Neural cell (in vitro differentiated cells): ENCODE data around the gene MACF1. TPM values are rescaled to one million over a fixed set of nuclear protein-coding genes. Genes with fewer than 3 reads are reported as not detected.

Experiments
- H2AFZ ChIP-seq: fragments of 200-600, 300-800 bp; sonication (generic), shearing (Covaris generic); 2 replicates; pipeline ENCODE4 v1.6.0; 2014; ENCODE audit warnings: low read depth, mild to moderate bottlenecking, antibody characterized with exemption, low read length, moderate library complexity
- H3F3A ChIP-seq: fragments of 200-600 bp; shearing (Covaris generic); 2 replicates; pipeline ENCODE4 v1.6.1; 2016; ENCODE audit warnings: mild to moderate bottlenecking, moderate library complexity, mixed read lengths, antibody characterized with exemption, low read length; ENCODE audit not compliant: insufficient read depth, poor library complexity, severe bottlenecking
- H3K27ac ChIP-seq: fragments of 200-600, 300-800 bp; sonication (generic), shearing (Covaris generic); 2 replicates; pipeline ENCODE4 v1.5.1; 2014; ENCODE audit warnings: mild to moderate bottlenecking, low read length, moderate library complexity
- H3K27me3 ChIP-seq: fragments of 300-800, 200-600 bp; sonication (generic), shearing (Covaris generic); 2 replicates; pipeline ENCODE4 v1.6.0; 2014; ENCODE audit warnings: mild to moderate bottlenecking, low read depth, low read length, moderate library complexity; ENCODE audit not compliant: insufficient read depth
- H3K36me3 ChIP-seq: fragments of 300-800, 200-600 bp; sonication (generic), shearing (Covaris generic); 2 replicates; pipeline ENCODE4 v1.5.1; 2014; ENCODE audit warnings: mild to moderate bottlenecking, antibody characterized with exemption, low read length, moderate library complexity; ENCODE audit not compliant: insufficient read depth
- H3K4me2 ChIP-seq: fragments of 300-800, 200-600 bp; sonication (generic), shearing (Covaris generic); 2 replicates; pipeline ENCODE4 v1.6.0; 2014; ENCODE audit warnings: mild to moderate bottlenecking, low read length
- H3K4me3 ChIP-seq: fragments of 300-800, 200-600 bp; sonication (generic), shearing (Covaris generic); 2 replicates; pipeline ENCODE4 v1.5.1; 2014; ENCODE audit warnings: mild to moderate bottlenecking, low read length, moderate library complexity
- H3K79me2 ChIP-seq: fragments of 200-600 bp; shearing (Covaris generic); replicated peaks from 2 replicates; pipeline ENCODE4 v1.6.0; 2014; ENCODE audit warnings: mild to moderate bottlenecking, low read length, moderate library complexity; ENCODE audit not compliant: insufficient read depth
- H3K9ac ChIP-seq: fragments of 300-800, 200-600 bp; sonication (generic), shearing (Covaris generic); 2 replicates; pipeline ENCODE4 v1.6.1; 2016; ENCODE audit warnings: mild to moderate bottlenecking, low read length, mixed read lengths
- H3K9me2 ChIP-seq: fragments of 200-600 bp; shearing (Covaris generic); 2 replicates; pipeline ENCODE4 v1.6.1; 2016; ENCODE audit warnings: mild to moderate bottlenecking, low read length, mixed read lengths; ENCODE audit not compliant: insufficient read depth
- H3K9me3 ChIP-seq: fragments of 200-600, 300-800 bp; sonication (generic), shearing (Covaris generic); 2 replicates; pipeline ENCODE4 v1.6.1; 2016; ENCODE audit warnings: mild to moderate bottlenecking, mixed run types, low read length, moderate library complexity, mixed read lengths
- H4K20me1 ChIP-seq: fragments of 200-600 bp; shearing (Covaris generic); 2 replicates; pipeline ENCODE4 v1.6.1; 2016; ENCODE audit warnings: mild to moderate bottlenecking, mixed run types; ENCODE audit not compliant: insufficient read depth
- EP300 ChIP-seq: fragments of 450-650 bp; conservative IDR thresholded peaks from 2 replicates; pipeline ENCODE4 v1.6.1; 2014; ENCODE audit warnings: antibody characterized with exemption, mild to moderate bottlenecking, moderate library complexity; ENCODE audit not compliant: poor library complexity, severe bottlenecking
- EZH2 ChIP-seq: fragments of 200-600, 300-800 bp; shearing (Covaris generic), sonication (generic); IDR thresholded peaks from 2 replicates; pipeline ENCODE4 v1.6.1; 2014; ENCODE audit warnings: antibody characterized with exemption, low read length, borderline replicate concordance, mild to moderate bottlenecking; ENCODE audit not compliant: insufficient read depth, poor library complexity, severe bottlenecking
- MXI1 ChIP-seq: fragments of 450-650 bp; conservative IDR thresholded peaks from 2 replicates; pipeline ENCODE4 v1.6.1; 2014; ENCODE audit warnings: antibody characterized with exemption, mild to moderate bottlenecking; ENCODE audit not compliant: poor library complexity, severe bottlenecking
- POLR2AphosphoS5 ChIP-seq: IDR thresholded peaks from 2 replicates; pipeline ENCODE4 v1.6.1; 2012
- RAD21 ChIP-seq: fragments of 450-650 bp; conservative IDR thresholded peaks from 2 replicates; pipeline ENCODE4 v1.6.1; 2014; ENCODE audit warnings: antibody characterized with exemption, mild to moderate bottlenecking, moderate library complexity
- SMC3 ChIP-seq: fragments of 450-650 bp; conservative IDR thresholded peaks from 2 replicates; pipeline ENCODE4 v1.6.1; 2014; ENCODE audit warnings: antibody characterized with exemption, mild to moderate bottlenecking, moderate library complexity; ENCODE audit not compliant: poor library complexity
- TAF1 ChIP-seq: IDR thresholded peaks from 2 replicates; pipeline ENCODE4 v1.6.1; 2012; ENCODE audit warnings: low read depth
- polyA plus RNA-seq: library from polyadenylated mRNA; depleted of rRNA; stranded (reverse); fragments of >200 nt; gene quantifications from 2 replicates; pipeline ENCODE4 v1.2.3, GENCODE V29; 2014
- TF ChIP-seq, protein P1 (sequence below): IDR thresholded peaks from 2 replicates; pipeline ENCODE4 v1.6.1; 2012; ENCODE audit warnings: borderline replicate concordance
- TF ChIP-seq, protein P2 (sequence below): fragments of 450-650 bp; IDR thresholded peaks from 2 replicates; pipeline ENCODE4 v1.5.1; 2014; ENCODE audit warnings: antibody characterized with exemption, mild to moderate bottlenecking, moderate library complexity; ENCODE audit not compliant: poor library complexity, severe bottlenecking

The MACF1 gene
- polyA plus RNA-seq, 1 donor from 2014 or later, result 176 TPM

DNA sequence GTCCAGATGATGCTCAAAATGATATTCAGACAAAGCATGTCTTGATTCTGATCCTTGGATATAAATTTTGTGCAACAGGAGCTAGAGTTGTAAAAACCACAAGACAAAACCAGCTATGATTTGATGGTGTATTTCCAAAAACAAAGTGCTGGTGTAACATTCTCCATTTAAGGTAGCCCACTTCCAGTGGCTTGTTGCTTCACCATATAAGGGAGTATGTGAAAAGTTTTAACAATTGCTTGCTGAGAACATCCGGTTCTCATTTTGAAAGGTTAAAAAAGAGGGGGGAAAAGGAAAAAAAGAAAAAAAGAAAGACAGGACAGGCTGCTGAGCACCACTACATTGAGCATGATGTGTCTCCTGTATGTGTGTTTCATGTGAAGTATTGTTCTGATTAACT lies 123.6 kb downstream of the MACF1 start:
- Histone ChIP-seq H4K20me1 (no peaks in the 10 kb centered on the region), H3K27ac (no peak overlapping the region), H3K27me3 (no peaks in the 10 kb centered on the region), H3K9ac (no peak overlapping the region), H3K4me2 (no peak overlapping the region), H3K4me3 (no peak overlapping the region), H3F3A (no peaks in the 10 kb centered on the region), H3K79me2 (no peaks in the 10 kb centered on the region), H3K36me3 (peaks cover 27% of the 10 kb centered on the region), H3K9me3 (no peaks in the 10 kb centered on the region), H3K9me2 (no peaks in the 10 kb centered on the region), H2AFZ (no peak overlapping the region)
- no peak for TF ChIP-seq RAD21
- no peak for TF ChIP-seq EP300
- no peak for TF ChIP-seq TAF1
- TF ChIP-seq POLR2AphosphoS5, result no peak
- TF ChIP-seq SMC3, result no peak
- TF ChIP-seq, protein P1, sequence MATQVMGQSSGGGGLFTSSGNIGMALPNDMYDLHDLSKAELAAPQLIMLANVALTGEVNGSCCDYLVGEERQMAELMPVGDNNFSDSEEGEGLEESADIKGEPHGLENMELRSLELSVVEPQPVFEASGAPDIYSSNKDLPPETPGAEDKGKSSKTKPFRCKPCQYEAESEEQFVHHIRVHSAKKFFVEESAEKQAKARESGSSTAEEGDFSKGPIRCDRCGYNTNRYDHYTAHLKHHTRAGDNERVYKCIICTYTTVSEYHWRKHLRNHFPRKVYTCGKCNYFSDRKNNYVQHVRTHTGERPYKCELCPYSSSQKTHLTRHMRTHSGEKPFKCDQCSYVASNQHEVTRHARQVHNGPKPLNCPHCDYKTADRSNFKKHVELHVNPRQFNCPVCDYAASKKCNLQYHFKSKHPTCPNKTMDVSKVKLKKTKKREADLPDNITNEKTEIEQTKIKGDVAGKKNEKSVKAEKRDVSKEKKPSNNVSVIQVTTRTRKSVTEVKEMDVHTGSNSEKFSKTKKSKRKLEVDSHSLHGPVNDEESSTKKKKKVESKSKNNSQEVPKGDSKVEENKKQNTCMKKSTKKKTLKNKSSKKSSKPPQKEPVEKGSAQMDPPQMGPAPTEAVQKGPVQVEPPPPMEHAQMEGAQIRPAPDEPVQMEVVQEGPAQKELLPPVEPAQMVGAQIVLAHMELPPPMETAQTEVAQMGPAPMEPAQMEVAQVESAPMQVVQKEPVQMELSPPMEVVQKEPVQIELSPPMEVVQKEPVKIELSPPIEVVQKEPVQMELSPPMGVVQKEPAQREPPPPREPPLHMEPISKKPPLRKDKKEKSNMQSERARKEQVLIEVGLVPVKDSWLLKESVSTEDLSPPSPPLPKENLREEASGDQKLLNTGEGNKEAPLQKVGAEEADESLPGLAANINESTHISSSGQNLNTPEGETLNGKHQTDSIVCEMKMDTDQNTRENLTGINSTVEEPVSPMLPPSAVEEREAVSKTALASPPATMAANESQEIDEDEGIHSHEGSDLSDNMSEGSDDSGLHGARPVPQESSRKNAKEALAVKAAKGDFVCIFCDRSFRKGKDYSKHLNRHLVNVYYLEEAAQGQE, result no peak
- TF ChIP-seq EZH2, result no peak
- TF ChIP-seq, protein P2, sequence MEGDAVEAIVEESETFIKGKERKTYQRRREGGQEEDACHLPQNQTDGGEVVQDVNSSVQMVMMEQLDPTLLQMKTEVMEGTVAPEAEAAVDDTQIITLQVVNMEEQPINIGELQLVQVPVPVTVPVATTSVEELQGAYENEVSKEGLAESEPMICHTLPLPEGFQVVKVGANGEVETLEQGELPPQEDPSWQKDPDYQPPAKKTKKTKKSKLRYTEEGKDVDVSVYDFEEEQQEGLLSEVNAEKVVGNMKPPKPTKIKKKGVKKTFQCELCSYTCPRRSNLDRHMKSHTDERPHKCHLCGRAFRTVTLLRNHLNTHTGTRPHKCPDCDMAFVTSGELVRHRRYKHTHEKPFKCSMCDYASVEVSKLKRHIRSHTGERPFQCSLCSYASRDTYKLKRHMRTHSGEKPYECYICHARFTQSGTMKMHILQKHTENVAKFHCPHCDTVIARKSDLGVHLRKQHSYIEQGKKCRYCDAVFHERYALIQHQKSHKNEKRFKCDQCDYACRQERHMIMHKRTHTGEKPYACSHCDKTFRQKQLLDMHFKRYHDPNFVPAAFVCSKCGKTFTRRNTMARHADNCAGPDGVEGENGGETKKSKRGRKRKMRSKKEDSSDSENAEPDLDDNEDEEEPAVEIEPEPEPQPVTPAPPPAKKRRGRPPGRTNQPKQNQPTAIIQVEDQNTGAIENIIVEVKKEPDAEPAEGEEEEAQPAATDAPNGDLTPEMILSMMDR, result no peak

- Histone ChIP-seq H2AFZ (no peak overlapping the region), H3K79me2 (no peaks in the 10 kb centered on the region), H3K9ac (no peak overlapping the region), H4K20me1 (no peaks in the 10 kb centered on the region), H3K27me3 (no peaks in the 10 kb centered on the region), H3K9me3 (no peaks in the 10 kb centered on the region), H3K4me2 (no peak overlapping the region), H3K27ac (no peak overlapping the region), H3F3A (no peaks in the 10 kb centered on the region), H3K36me3 (peaks cover 27% of the 10 kb centered on the region), H3K4me3 (no peak overlapping the region), H3K9me2 (no peaks in the 10 kb centered on the region)
- TF ChIP-seq TAF1 (no peak), SMC3 (no peak), POLR2AphosphoS5 (no peak), MXI1 (no peak), EP300 (no peak), RAD21 (no peak), EZH2 (no peak)
- TF ChIP-seq, protein P1, result no peak
- TF ChIP-seq, protein P2, result no peak
These were observed 124.2 kb downstream of the MACF1 start for GRCh38 chr1:39328586-39329121.
